LNCAP (cell line): ENCODE measurements around the gene BNC2.

Source experiments
- TF ChIP-seq, protein P1 (sequence below): fragments of 450-650 bp; IDR thresholded peaks from 2 replicates; pipeline ENCODE4 v1.5.1; 2017; ENCODE audit warnings: mild to moderate bottlenecking

Gene BNC2

GRCh38 chr9:16809912-16810610, 60.4 kb downstream of the BNC2 start:
- TF ChIP-seq, protein P1, sequence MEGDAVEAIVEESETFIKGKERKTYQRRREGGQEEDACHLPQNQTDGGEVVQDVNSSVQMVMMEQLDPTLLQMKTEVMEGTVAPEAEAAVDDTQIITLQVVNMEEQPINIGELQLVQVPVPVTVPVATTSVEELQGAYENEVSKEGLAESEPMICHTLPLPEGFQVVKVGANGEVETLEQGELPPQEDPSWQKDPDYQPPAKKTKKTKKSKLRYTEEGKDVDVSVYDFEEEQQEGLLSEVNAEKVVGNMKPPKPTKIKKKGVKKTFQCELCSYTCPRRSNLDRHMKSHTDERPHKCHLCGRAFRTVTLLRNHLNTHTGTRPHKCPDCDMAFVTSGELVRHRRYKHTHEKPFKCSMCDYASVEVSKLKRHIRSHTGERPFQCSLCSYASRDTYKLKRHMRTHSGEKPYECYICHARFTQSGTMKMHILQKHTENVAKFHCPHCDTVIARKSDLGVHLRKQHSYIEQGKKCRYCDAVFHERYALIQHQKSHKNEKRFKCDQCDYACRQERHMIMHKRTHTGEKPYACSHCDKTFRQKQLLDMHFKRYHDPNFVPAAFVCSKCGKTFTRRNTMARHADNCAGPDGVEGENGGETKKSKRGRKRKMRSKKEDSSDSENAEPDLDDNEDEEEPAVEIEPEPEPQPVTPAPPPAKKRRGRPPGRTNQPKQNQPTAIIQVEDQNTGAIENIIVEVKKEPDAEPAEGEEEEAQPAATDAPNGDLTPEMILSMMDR: no peak

- TF ChIP-seq, protein P1: no peak
These were observed 63.8 kb downstream of the BNC2 start for GRCh38 chr9:16806674-16807073.

- TF ChIP-seq, protein P1: no peak
These were observed 66.8 kb downstream of the BNC2 start for GRCh38 chr9:16803648-16804047.

GRCh38 chr9:16801871-16802466, 68.5 kb downstream of the BNC2 start:
- TF ChIP-seq, protein P1: no peak

DNA sequence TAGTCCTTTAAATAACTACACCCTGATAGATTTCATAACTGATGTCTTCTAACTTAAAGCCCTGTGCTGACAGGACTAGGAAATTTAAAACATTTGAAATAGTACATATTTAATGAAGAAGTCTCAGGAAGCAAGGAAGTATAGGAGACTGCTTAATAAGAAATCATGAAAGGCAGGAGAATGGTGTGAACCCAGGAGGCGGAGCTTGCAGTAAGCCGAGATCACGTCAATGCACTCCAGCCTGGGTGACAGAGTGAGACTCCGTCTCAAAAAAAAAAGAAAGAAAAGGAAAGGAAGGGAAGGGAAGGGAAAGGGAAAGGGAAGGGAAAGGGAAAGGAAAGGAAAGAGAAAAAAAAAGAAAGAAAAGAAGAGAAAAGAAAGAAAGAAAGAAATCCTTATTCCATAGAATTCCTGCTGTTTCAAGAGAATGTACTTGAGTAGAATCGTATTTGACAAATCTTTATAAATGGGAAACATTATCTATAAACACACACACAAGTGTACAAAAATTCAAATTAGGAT, 74.1 kb downstream of the BNC2 start:
- TF ChIP-seq, protein P1: no peak

GRCh38 chr9:16794871-16795639, 75.4 kb downstream of the BNC2 start:
- TF ChIP-seq, protein P1: no peak

DNA sequence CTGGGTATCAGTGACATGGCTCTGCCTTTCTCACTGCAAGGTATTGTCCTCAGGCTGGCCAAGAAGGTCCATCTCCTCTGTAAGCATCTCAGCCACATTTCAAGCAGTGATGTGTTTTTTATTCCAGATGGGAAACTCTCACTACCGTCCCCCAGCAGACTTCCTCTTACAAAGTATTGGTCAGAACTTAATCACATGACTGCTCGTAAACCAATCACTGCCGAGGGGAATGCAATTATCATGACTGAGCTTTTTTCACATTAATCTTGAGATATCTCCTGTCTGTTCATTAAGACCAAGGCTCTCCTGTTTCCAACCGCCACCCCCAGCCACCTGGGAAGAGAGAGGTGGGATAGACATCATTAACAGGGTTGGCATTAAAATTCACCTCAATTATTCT, 76.4 kb downstream of the BNC2 start:
- TF ChIP-seq, protein P1: no peak
